Measurements from ENCODE around the gene PTPN14. TPM values are rescaled to one million over a fixed set of nuclear protein-coding genes. Genes with fewer than 3 reads are reported as not detected.

PTPN14 gene
- total RNA-seq, 1 donor from 2014 or later, result 27.2 TPM

DNA sequence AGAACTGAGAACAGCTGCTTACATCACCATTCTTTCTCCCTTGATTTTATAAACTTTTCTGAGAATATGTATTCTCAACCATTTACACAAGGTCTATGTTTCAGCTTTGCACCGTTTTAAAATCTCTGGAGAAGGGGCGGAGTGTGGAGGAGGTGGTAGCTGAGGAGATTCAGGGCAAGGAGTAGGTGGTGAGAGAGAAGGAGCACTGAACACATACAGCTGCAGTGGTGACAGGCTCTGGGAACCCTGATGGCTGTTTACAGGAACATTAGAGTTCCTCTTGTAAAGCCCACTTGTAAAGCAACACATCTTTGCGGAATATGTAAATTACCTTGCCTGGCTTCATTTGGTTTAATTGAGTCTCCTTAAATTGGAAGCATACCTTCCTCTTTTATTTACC is 180.8 kb downstream of the PTPN14 start:
- TF ChIP-seq, protein P1, sequence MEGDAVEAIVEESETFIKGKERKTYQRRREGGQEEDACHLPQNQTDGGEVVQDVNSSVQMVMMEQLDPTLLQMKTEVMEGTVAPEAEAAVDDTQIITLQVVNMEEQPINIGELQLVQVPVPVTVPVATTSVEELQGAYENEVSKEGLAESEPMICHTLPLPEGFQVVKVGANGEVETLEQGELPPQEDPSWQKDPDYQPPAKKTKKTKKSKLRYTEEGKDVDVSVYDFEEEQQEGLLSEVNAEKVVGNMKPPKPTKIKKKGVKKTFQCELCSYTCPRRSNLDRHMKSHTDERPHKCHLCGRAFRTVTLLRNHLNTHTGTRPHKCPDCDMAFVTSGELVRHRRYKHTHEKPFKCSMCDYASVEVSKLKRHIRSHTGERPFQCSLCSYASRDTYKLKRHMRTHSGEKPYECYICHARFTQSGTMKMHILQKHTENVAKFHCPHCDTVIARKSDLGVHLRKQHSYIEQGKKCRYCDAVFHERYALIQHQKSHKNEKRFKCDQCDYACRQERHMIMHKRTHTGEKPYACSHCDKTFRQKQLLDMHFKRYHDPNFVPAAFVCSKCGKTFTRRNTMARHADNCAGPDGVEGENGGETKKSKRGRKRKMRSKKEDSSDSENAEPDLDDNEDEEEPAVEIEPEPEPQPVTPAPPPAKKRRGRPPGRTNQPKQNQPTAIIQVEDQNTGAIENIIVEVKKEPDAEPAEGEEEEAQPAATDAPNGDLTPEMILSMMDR (IDR thresholded peaks at IDR 0.05), result no peak
- H3K27me3 ChIP-seq, result no peaks in the 10 kb centered on the region
- H3K36me3 ChIP-seq, result peaks cover 5 to 28% of the 10 kb centered on the region in 2 donors
- intact Hi-C loops (cut with DNase I), result no loop called here
- no peak overlapping the region for H3K27ac ChIP-seq
- H3K9me3 ChIP-seq, result no peaks in the 10 kb centered on the region
- no peak overlapping the region for H3K4me3 ChIP-seq
- H3K4me1 ChIP-seq, result no peaks in the 10 kb centered on the region
- DNase-seq (ENCODE audit: low spot score in 2 of 2), result no peak

DNA sequence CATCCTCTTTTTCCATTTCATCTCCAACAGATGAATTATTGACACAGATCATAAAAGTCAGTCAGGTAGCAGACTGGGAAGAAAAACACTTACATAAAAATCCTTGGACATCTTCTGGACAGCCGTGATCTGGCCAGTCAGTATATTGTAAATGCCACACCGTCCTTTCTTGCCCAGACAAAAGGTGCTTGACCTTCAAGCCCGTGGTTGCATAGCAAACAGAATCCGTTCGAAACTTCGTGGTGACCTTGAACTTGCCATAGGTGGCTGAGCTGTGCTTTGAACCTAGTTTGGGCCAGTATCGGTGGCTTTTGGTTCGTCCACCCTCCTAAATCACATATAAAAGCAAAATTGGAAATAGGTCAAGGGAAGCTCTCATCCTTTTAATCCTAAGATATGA is 182.0 kb downstream of the PTPN14 start:
- TF ChIP-seq, protein P1 (IDR thresholded peaks at IDR 0.05), result no peak
- no peak for DNase-seq (ENCODE audit: low spot score in 2 of 2)
- Histone ChIP-seq H3K27ac (no peak overlapping the region), H3K4me1 (no peaks in the 10 kb centered on the region), H3K4me3 (no peak overlapping the region), H3K36me3 (peaks cover 4 to 31% of the 10 kb centered on the region in 2 donors), H3K27me3 (no peaks in the 10 kb centered on the region), H3K9me3 (no peaks in the 10 kb centered on the region)
- intact Hi-C loops (cut with DNase I), result no loop called here

DNA sequence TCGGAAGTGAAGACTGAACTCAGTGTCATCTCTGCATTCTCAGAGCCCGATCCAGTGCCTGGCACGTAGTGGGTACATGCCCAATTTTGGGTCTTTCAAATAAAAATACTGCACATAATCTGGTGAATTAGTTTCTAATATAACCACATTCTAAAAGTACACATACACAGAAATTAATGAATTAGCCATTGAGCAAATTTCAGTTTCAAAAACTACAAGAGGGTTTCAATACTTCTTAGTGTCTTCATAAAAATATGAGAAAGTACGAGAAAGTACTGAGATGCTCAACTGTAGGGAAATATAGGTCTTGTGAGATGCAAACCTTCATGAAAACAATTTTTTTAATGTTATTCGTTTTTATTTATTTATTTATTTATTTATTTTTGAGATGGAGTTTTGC is 183.6 kb downstream of the PTPN14 start:
- DNase-seq (ENCODE audit: low spot score in 2 of 2), result no peak
- no peaks in the 10 kb centered on the region for H3K9me3 ChIP-seq
- H3K4me1 ChIP-seq, result no peaks in the 10 kb centered on the region
- no peaks in the 10 kb centered on the region for H3K27me3 ChIP-seq
- TF ChIP-seq, protein P1 (IDR thresholded peaks at IDR 0.05), result no peak
- H3K36me3 ChIP-seq, result peaks cover 16 to 38% of the 10 kb centered on the region in 2 donors
- no peak overlapping the region for H3K4me3 ChIP-seq
- intact Hi-C loops (cut with DNase I), result no loop called here
- H3K27ac ChIP-seq, result no peak overlapping the region

DNA sequence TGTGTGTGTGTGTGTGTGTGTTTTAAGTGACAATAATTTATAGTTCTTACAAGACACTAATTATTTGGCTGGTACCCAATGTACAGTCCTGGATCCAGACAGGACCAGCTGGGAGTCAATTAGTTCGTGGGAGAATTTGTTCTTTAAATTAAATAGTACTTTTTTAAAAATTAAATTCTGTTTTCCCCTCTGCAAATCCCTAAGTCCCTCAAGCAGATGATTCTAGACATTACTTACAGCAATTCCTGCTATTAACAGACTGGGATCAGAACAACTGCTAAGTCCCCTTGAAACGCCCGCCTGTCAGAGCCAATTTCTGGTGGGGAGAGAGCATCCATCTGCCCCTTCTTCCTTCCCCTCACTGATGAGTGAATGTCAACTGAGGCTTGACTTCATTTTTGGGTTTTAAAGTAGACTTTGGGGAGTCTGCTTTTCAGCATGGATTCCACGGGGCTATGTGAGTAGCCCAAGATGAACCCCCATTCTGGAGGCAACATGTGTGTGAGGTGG is 186.6 kb downstream of the PTPN14 start:
- H3K27me3 ChIP-seq, result no peaks in the 10 kb centered on the region
- no peak overlapping the region for H3K4me3 ChIP-seq
- intact Hi-C loops (cut with DNase I), result no loop called here
- H3K27ac ChIP-seq, result no peak overlapping the region
- TF ChIP-seq, protein P1 (IDR thresholded peaks at IDR 0.05), result no peak
- peaks cover 16 to 33% of the 10 kb centered on the region in 2 donors for H3K36me3 ChIP-seq
- DNase-seq (ENCODE audit: low spot score in 2 of 2), result no peak
- H3K9me3 ChIP-seq, result no peaks in the 10 kb centered on the region
- H3K4me1 ChIP-seq, result peaks cover 0 to 7% of the 10 kb centered on the region in 2 donors

DNA sequence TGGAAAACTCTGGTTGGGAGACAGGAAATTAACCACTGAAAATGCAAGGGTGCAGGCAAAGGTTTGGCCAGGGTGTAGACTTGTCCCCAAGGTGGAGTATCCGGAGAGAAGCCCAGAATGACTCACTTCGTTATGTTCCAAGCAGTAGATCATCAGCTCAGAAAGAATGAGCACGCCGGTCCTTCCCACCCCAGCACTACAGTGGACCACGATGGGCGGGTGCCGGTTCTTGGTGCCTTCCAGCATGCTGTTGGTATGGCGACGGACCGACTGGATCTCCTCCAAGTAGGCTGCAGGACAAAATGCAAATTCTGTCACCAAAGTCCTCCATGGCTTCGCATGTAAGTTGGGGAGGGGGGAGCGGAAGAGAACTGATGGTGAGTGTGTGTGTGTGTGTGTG is 187.0 kb downstream of the PTPN14 start:
- Histone ChIP-seq H3K36me3 (peaks cover 16 to 33% of the 10 kb centered on the region in 2 donors), H3K9me3 (no peaks in the 10 kb centered on the region), H3K4me1 (peaks cover 0 to 7% of the 10 kb centered on the region in 2 donors), H3K4me3 (no peak overlapping the region), H3K27me3 (no peaks in the 10 kb centered on the region), H3K27ac (no peak overlapping the region)
- TF ChIP-seq, protein P1 (IDR thresholded peaks at IDR 0.05), result no peak
- no peak for DNase-seq (ENCODE audit: low spot score in 2 of 2)
- intact Hi-C loops (cut with DNase I), result no loop called here

DNA sequence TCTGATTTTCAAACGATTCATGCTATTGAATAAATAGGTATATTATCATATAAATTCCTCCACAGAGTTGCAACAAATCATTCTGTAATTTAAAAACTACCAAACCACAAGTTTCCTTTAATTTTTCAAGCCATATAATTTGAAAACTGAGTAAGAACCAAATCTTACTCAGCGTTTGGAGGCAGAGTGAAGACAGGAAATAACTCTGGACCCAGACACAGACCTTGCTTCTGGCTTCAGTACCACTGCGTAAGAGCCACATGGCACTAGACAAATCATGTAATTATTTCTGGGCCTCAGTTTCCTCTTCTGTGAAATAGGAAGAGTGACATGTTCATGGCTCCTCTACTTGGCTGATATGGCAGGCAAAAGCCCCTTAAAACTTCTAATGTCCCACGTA is 188.0 kb downstream of the PTPN14 start:
- intact Hi-C loops (cut with DNase I), result no loop called here
- TF ChIP-seq, protein P1 (IDR thresholded peaks at IDR 0.05), result no peak
- peaks cover 11 to 29% of the 10 kb centered on the region in 2 donors for H3K36me3 ChIP-seq

More for the DNA sequence above, 188.0 kb downstream of the PTPN14 start:
- DNase-seq (ENCODE audit: low spot score in 2 of 2), result no peak
- Histone ChIP-seq H3K4me1 (peaks cover 0 to 7% of the 10 kb centered on the region in 2 donors), H3K9me3 (no peaks in the 10 kb centered on the region), H3K27ac (peak overlapping the region in 1 of 2 donors; percentile 69), H3K4me3 (no peak overlapping the region), H3K27me3 (no peaks in the 10 kb centered on the region)
